ENCODE data around the gene ANTKMT. TPM values are rescaled to one million over a fixed set of nuclear protein-coding genes. Genes with fewer than 3 reads are reported as not detected.
"Not testable (repeated sequence)": the region's sequence is repeated elsewhere in the genome, so short reads cannot be mapped to it uniquely, and the experiment has no call there.

ANTKMT gene
- total and polyA plus RNA-seq, 2 of the 8 experiments (the other 6 are each of a cell fraction or from before 2014, with no cell fraction given): 26.5 to 26.6 TPM

DNA sequence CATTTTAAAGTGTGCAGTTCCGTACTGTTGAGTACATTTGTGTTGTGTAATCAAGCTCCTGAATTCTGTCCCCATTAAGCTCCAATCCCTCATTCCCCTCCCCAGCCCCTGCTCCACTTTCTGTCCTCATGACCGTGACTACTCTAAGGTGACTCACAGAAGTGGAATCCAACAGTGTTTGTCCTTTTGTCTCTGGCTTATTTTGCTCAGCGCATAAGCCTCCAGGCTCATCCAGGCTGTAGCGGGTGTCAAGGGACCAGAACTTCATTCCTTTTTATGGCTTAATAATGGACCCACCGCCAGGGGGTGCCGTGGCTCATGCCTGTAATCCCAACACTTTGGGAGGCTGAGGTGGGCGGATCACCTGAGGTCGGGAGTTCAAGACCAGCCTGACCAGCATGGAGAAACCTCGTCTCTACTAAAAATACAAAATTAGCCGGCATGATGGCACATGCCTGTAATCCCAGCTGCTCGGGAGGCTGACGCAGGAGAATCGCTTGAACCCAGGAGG is 8.2 kb upstream of the ANTKMT start:
- H4K91ac ChIP-seq (replicated peaks; ENCODE audit: insufficient read length, low read length); H2BK12ac ChIP-seq (ENCODE audit: low read depth, low read length); H3K79me2 ChIP-seq (ENCODE audit: control insufficient read depth in 1 of 2, insufficient read depth in 2 of 2, low read length in 2 of 2); H3K4ac ChIP-seq (replicated peaks; ENCODE audit: insufficient read length, low read depth, low read length); H3K4me2 ChIP-seq (ENCODE audit: insufficient read depth in 1 of 2, low read depth in 2 of 2, low read length in 2 of 2); H3K18ac ChIP-seq (ENCODE audit: extremely low read depth, low read length); H3K9ac ChIP-seq (replicated peaks in 1 of 4; ENCODE audit: extremely low read depth in 1 of 4, low read depth in 3 of 4, low read length in 3 of 4); H3K36me3 ChIP-seq (ENCODE audit: control insufficient read depth in 2 of 4, insufficient read depth in 4 of 4, low read length in 3 of 4); H3K14ac ChIP-seq (ENCODE audit: insufficient read length); H3K56ac ChIP-seq (replicated peaks; ENCODE audit: insufficient read length, low read depth, low read length); H2BK120ac ChIP-seq (replicated peaks; ENCODE audit: low read depth, low read length); H3K27ac ChIP-seq (ENCODE audit: low read depth, low read length); H4K5ac ChIP-seq (ENCODE audit: insufficient read length, low read depth, low read length); H2AK5ac ChIP-seq (ENCODE audit: low read depth, low read length); H3K9me3 ChIP-seq (ENCODE audit: insufficient read depth in 2 of 2, low read depth in 1 of 2, low read length in 1 of 2); H3K4me3 ChIP-seq (ENCODE audit: extremely low read depth in 1 of 4, insufficient read depth in 2 of 4, low read depth in 3 of 4, low read length in 4 of 4); H2BK20ac ChIP-seq (ENCODE audit: low read length); H4K8ac ChIP-seq (ENCODE audit: extremely low read depth, insufficient read depth, low read length); H2BK15ac ChIP-seq (ENCODE audit: low read length); H2BK5ac ChIP-seq (ENCODE audit: low read depth, low read length); H3K79me1 ChIP-seq (ENCODE audit: low read depth, low read length); H3K23ac ChIP-seq (ENCODE audit: insufficient read length); H2AFZ ChIP-seq (ENCODE audit: low read length); H4K20me1 ChIP-seq (replicated peaks in 1 of 2; ENCODE audit: control insufficient read depth in 1 of 2, insufficient read depth in 2 of 2, low read length in 2 of 2): not testable (repeated sequence)
- ChIA-PET POLR2A (ENCODE audit: partially characterized antibody) (interaction anchor here (1.6 to 20.9 kb wide), 3 partner anchors 14 to 73 kb away, joined by 4 to 353 read pairs (median 7); partner anchors contain the start of genes ANTKMT, CCDC78, HAGHL and JMJD8), CTCF (ENCODE audit: partially characterized antibody) (interaction anchor here (0.9 to 33.4 kb wide), 21 partner anchors 10 to 391 kb away, joined by 3 to 977 read pairs (median 6); partner anchors contain the start of genes ANTKMT, CCDC78, CHTF18 and CIAO3)
- Histone ChIP-seq H3K23me2 (ENCODE audit: low read depth, low read length) (peaks cover 11% of the 10 kb centered on the region; the same call in 1 of the 2 replicates), H3K27me3 (replicated peaks in 1 of 4; ENCODE audit: control insufficient read depth in 3 of 4, extremely low read depth in 1 of 4, insufficient read depth in 3 of 4, low read length in 3 of 4) (peaks cover 6 to 65% (median 41%) of the 10 kb centered on the region in 4 experiments), H3K4me1 (replicated peaks in 1 of 4; ENCODE audit: control insufficient read depth in 3 of 4, insufficient read depth in 4 of 4, low read length in 3 of 4) (peaks cover 0 to 19% (median 13%) of the 10 kb centered on the region in 4 experiments; a peak in 5 of 7 replicates)
- 59% methylated on average over 13 of the region's 13 CpGs; no CpG with 5 or more reads in 1 of the 2 experiments for WGBS, 2 experiments (ENCODE audit: extremely low coverage in 1 of 2, insufficient coverage in 1 of 2, insufficient read length in 1 of 2, insufficient replicate concordance in 2 of 2, low coverage in 1 of 2, low lambda C conversion rate in 2 of 2, missing lambda C conversion rate in 1 of 2)
- peak; percentile 82 for FAIRE-seq
- TF ChIP-seq, protein P1, sequence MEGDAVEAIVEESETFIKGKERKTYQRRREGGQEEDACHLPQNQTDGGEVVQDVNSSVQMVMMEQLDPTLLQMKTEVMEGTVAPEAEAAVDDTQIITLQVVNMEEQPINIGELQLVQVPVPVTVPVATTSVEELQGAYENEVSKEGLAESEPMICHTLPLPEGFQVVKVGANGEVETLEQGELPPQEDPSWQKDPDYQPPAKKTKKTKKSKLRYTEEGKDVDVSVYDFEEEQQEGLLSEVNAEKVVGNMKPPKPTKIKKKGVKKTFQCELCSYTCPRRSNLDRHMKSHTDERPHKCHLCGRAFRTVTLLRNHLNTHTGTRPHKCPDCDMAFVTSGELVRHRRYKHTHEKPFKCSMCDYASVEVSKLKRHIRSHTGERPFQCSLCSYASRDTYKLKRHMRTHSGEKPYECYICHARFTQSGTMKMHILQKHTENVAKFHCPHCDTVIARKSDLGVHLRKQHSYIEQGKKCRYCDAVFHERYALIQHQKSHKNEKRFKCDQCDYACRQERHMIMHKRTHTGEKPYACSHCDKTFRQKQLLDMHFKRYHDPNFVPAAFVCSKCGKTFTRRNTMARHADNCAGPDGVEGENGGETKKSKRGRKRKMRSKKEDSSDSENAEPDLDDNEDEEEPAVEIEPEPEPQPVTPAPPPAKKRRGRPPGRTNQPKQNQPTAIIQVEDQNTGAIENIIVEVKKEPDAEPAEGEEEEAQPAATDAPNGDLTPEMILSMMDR (IDR thresholded peaks at IDR 0.05; ENCODE audit: control extremely low read depth in 1 of 3, insufficient read depth in 1 of 3, low read depth in 1 of 3, low read length in 3 of 3): peak; percentile 38 to 55 (median 44)
- peak; percentile 8 to 28; a peak in 2 of 4 replicates for TF ChIP-seq RAD21 (IDR thresholded peaks at IDR 0.05 in 1 of 2, conservative IDR thresholded peaks at IDR 0.05 in 1 of 2; ENCODE audit: low read depth in 2 of 2, low read length in 2 of 2)
- peak in 1 of 2 experiments; percentile 89 for DNase-seq (ENCODE audit: low read depth in 1 of 2, low spot score in 2 of 2)
